8988T (cell line): ENCODE results near the gene EFNA2.
A peak's percentile ranks its signal among the peaks of the same experiment; 100 is the strongest.
"Not testable (repeated sequence)": the region's sequence is repeated elsewhere in the genome, so short reads cannot be mapped to it uniquely, and the experiment has no call there.

Experiments
- DNase-seq: peaks from one replicate; pipeline ENCODE4 v3.0.0; 2011

EFNA2 gene

GRCh38 chr19:1322198-1322981 lies 36.7 kb downstream of the EFNA2 start:
- DNase-seq = no peak

DNA sequence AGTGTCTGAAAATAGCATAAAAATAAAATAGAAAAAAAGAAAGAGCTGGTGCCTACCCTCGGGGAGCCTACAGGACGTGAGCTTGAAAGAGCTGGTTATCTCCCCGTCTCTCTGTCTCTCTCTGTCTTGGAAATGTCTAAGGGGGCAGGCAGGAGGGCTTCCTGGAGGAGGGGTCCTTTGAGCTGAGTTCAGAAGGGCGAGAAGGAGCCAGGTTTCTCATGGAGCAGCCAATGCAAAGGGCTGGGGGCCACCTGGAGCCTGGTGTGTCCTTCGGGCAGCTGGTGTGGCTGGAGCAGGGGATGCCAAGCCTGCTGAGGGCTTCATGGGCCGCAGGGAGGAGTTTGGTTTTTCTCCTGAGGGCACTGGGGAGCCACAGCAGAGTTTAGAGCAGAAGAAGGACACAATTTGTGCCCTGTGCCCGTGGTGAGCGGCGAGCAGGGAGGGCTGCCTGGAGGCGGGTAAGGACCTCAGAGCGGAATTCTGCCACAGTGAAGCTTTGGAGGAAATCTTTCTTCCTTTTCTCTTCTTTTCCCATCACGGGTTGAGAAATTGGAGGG lies 38.7 kb downstream of the EFNA2 start:
- DNase-seq = no peak

DNA sequence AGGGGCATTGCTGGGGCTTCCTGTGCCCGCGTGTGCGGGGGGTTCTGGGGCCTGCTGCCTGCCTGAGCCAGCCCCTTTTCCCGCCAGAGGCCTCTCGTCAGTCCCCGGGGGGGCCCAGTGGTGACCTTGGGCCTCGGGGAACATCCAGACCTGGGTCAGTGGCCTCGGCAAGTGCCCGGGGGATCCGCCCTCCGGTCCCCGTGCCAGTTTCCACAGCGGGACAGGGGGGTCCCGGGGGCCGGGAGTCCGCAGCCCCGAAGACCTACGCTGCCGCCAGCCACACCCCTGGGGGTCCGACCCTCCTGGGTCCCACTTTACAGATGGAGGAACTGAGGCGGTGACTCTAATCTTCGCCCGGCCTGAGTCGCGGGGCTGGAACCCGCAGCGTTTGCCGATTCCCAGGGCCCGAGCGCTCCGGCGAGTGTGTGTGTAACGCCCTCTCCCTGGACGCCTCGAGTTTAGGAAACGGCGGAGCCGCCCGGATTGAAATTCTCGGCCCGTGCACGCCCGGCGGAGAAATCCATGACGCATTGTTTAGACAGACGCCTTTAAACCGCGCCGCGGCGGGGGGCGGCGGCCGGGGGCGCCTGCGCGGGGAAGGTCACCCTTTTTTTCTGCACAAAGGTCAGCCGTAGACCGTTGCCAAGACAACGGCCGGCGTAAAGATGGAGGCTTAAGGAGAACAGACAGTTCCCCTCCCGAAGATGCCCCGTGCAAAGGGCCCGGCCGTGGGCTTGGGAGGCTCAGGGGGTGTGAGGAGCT lies 39.3 kb downstream of the EFNA2 start:
- peak; percentile 73 for DNase-seq

DNA sequence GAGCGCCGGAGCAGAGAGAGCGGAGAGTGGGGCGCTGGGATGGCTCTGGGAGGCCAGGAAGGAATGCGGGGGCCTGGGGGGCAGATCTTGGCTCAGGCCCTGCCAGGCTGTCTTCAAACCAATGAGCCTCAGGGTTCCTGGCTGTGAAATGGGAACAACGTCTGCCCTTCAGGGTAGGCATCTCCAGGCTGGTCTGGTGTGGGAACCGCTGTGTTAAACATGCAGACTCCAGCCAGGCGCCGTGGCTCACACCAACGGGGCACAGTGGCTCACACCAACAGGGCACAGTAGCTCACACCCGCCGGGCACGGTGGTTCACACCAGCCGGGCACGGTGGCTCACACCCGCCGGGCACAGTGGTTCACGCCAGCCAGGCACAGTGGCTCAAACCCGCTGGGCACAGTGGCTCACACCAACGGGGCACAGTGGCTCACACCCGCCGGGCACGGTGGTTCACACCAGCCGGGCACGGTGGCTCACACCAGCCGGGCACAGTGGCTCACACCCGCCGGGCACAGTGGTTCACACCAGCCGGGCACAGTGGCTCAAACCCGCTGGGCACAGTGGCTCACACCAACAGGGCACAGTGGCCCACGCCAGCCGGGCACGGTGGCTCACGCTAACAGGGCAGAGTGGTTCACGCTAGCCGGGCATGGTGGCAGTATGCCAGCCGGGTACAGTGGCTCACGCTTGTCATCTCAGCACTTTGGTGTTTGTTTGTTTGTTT lies 40.1 kb downstream of the EFNA2 start:
- DNase-seq = no peak

DNA sequence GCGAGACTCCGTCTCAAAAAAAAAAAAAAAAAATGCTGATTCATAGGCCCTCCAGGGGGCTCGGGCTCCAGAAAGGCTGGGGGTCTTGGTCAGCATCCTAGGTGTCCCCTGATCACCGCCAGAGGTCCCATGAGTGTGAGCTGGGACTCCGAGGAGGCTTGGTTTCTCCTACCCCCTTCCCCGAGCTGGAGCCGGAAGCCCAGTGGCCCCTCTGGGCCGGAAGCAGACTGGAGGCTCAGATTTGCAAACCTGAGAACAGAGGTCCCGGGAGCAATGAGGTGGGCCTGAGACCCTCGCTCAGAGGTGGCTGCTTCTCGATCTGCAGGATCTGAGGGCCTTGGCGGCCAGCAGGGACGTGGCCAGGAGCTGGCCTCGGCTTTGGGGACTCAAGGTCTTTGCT lies 41.5 kb downstream of the EFNA2 start:
- DNase-seq = no peak

DNA sequence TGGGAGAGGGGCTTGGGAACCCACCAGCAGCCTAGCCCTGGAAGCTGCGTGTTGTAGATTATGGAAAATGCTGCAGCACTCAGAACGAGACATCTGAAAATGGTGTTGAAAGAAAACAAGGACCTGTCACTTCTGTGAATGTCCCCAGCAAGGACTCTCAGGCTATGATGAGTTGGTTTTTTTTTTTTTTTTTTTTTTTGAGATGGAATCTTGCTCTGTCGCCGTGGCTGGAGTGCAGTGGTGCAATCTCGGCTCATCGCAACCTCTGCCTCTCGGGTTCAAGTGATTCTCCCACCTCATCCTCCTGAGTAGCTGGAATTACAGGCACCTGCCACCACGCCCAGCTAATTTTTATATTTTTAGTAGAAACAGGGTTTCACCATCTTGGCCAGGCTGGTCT lies 46.5 kb downstream of the EFNA2 start:
- DNase-seq = not testable (repeated sequence)

GRCh38 chr19:1336079-1336684 lies 50.5 kb downstream of the EFNA2 start:
- DNase-seq = no peak

DNA sequence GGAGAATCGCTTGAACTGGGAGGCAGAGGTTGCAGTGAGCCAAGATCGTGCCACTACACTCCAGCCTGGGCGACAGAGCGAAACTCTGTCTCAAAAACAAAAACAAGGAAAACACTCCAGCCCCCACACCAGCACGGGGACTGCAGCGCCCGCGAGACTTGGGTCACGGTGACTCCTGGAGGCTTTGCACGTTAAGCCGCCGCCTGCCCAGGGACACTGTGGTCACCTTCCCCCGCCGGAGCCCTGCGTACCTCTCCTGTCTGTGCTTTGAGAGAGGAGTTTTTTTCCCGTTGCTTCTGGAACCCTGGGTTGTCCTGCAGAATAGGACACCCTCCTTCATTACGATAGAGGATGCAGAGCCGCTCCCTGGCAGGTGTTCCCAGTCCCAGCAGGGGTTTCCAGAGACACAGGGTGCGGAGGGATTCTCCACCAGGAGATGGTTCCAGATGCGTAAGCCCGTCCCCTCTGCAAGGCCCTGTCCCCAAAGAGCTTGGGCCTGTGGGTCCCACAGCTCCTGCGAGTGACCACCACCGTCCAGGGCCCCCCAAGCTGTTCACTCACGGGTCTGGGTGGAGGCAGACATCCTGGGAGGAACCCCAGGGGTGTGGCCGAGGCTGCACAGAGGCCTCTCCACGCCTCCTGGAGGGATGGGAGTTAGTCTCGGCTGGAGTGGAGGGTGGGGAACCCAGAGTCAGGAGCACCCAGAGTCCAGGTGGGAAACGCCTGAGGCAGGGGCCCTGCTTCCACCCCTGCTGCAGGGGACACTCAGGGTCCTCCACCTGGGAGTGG lies 55.2 kb downstream of the EFNA2 start:
- no peak for DNase-seq

DNA sequence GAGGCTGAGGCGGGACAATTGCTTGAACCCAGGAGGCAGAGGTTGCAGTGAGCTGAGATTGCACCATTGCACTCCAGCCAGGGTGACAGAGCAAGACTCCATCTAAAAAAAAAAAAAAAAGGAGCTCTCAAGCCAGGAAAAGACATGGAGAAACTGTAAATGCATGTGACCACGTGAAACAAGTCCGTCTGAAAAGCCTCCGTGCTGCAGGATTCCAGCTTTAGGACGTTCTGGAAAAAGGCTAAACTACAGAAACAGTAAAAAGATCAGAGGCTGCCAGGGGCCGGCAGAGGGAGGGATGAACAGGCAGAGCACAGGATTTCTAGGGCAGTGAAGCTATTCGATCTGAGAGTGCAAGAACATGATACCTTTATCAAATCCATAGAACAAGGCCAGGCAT lies 57.4 kb downstream of the EFNA2 start:
- no peak for DNase-seq

GRCh38 chr19:1349211-1349610 lies 63.5 kb downstream of the EFNA2 start:
- no peak for DNase-seq

- no peak for DNase-seq
Observed at GRCh38 chr19:1350867-1351266, 65.2 kb downstream of the EFNA2 start.
